ENCODE measurements around the gene ZNRD2.
A peak's percentile ranks its signal among the peaks of the same experiment; 100 is the strongest.

Gene ZNRD2

DNA sequence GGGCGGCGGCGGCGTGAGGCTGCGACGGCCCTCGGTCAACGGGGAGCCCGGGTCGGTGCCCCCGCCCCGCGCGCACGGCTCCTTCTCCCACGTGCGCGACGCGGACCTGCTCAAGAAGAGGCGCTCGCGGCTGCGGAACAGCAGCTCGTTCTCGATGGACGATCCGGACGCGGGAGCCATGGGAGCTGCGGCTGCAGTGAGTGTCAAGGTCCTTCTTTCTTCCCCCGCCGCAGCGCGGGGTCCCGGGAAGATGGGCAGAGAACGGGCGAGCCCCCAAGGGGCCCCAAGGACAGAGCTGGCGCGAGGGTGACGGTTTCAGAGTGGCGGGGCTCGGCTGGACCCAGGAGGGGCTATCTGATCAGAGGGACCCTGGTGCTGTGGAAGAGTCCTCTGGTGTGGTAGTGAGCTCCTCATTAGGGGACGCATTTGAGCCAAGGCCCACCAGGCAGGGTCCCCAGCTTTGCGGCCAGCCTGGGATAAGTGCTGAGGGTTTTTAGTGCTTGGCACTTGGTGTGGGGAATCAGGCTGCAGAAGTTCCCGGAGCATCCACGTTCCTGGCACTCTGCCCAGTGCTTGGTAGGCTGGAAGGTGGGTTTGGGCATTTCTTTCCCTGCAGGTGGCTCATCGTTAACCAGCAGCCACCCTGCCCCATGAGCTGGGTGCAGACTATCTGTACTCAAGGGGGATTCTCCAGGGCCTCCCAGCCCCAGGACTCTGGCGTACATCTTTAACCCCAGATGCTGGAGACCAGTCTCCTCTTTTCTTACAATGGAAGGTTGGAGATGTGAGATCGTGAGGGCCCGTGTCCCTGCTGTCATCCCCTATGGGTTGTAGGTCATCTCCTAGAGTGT lies 15.3 kb downstream of the ZNRD2 start:
- peaks cover 12% of the 10 kb centered on the region; the same call in 1 of the 2 replicates for H3K4me1 ChIP-seq (ENCODE audit: control insufficient read depth, insufficient read depth, low read length)

DNA sequence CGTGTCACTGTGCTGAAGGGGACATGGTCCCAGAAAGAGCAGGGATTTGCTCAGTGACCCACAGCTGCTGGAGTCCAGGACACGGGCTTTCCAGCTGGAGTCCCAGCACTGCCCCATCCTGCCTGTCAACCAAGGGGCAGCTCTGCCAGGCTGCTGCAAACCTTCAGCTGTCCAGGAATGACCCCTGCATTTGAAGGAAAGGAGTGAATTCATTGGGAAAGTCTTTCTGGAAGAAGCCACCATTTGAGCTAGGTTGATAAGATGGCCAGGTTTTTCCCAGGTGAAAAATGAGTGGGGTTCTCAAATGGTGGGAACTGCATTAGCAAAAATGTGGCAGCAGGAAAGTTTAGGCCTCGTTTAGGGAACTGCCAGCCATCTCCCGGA lies 16.0 kb downstream of the ZNRD2 start:
- no peaks in the 10 kb centered on the region for H3K36me3 ChIP-seq (ENCODE audit: control insufficient read depth, insufficient read depth, low read length)
- no peak overlapping the region for H3K4me3 ChIP-seq (ENCODE audit: low read depth, low read length)
- H3K9ac ChIP-seq (ENCODE audit: low read length) = no peak overlapping the region
- H3K9me3 ChIP-seq (ENCODE audit: control insufficient read depth, insufficient read depth, low read depth, low read length) = no peaks in the 10 kb centered on the region
- H3K27me3 ChIP-seq (ENCODE audit: control insufficient read depth, insufficient read depth, low read length) = peaks cover 74% of the 10 kb centered on the region
- H3K27ac ChIP-seq (ENCODE audit: low read depth, low read length) = no peak overlapping the region
- H3K4me1 ChIP-seq (ENCODE audit: control insufficient read depth, insufficient read depth, low read length) = peaks cover 14% of the 10 kb centered on the region; the same call in 1 of the 2 replicates

More for the DNA sequence above, 15.3 kb downstream of the ZNRD2 start:
- H3K9ac ChIP-seq (ENCODE audit: low read length) = no peak overlapping the region
- H3K27ac ChIP-seq (ENCODE audit: low read depth, low read length) = no peak overlapping the region
- no peaks in the 10 kb centered on the region for H3K9me3 ChIP-seq (ENCODE audit: control insufficient read depth, insufficient read depth, low read depth, low read length)
- H3K27me3 ChIP-seq (ENCODE audit: control insufficient read depth, insufficient read depth, low read length) = peaks cover 68% of the 10 kb centered on the region
- H3K36me3 ChIP-seq (ENCODE audit: control insufficient read depth, insufficient read depth, low read length) = no peaks in the 10 kb centered on the region
- H3K4me3 ChIP-seq (ENCODE audit: low read depth, low read length) = peak overlapping the region; percentile 27; the same call in 1 of the 2 replicates

DNA sequence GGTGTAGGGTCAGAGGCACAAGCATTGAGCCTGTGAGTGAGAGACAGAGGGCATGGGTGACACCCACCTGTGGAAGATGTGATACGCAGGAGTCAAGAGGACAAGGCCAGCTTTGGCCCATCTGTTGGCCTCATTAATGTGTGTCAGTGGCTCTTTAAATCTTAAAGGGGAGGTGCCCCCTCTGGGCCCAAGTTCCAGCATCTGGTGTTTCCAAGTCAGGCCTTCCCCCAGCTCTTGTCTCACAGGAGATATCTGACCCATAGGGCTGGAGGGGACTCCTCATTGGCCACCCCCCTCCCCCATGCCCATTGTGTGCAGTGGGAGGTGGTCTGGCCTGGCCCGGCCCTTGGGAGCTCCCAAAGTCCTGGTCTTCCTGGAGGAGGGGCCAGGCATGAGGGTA lies 16.4 kb downstream of the ZNRD2 start:
- Histone ChIP-seq H3K36me3 (ENCODE audit: control insufficient read depth, insufficient read depth, low read length) (no peaks in the 10 kb centered on the region), H3K9ac (ENCODE audit: low read length) (no peak overlapping the region), H3K27me3 (ENCODE audit: control insufficient read depth, insufficient read depth, low read length) (peaks cover 75% of the 10 kb centered on the region), H3K4me1 (ENCODE audit: control insufficient read depth, insufficient read depth, low read length) (peaks cover 16% of the 10 kb centered on the region; the same call in 1 of the 2 replicates), H3K27ac (ENCODE audit: low read depth, low read length) (no peak overlapping the region), H3K4me3 (ENCODE audit: low read depth, low read length) (no peak overlapping the region), H3K9me3 (ENCODE audit: control insufficient read depth, insufficient read depth, low read depth, low read length) (no peaks in the 10 kb centered on the region)

DNA sequence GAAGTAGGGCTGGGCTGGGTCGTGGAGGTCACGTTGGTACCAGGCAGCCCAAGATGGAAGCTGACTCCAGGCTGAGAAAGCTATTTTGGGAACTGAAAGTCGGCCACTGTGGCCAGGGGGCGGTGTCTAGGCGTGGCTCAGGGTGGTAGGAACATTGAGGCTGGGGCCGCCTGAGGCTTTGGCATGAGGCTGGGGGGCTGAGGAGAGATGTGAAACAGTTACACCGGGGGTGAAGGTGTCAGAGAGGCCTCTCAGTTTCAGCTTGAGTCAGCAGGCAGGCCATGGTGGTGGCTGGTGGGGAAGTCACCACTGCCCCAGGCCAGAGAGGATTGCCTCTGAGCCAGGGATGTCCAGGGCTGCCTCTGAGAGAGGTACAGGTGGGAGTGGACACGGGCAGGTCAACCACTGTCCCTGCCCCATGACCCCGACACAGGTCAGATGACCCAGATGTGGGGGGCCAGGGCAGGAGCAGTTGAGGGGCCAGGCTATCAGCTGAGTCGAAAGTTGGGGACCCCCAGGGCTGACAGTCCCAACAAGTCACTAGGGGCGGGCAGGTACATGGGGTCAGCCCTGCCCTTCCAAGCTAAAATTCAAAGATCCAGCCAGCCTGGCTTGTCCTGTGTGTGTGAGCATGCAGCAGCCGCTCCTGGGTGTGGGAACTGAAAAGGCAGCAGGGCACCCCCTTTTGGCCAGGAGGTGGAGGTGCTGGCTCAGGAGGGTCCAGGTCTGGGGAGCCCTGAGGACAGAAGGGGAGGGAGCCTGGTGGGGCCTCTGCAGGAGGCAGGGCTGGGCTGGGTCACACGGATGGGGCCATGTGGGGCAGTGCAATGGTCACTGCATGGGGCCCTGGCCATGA lies 18.1 kb downstream of the ZNRD2 start:
- no peak overlapping the region for H3K9ac ChIP-seq (ENCODE audit: low read length)
- H3K27me3 ChIP-seq (ENCODE audit: control insufficient read depth, insufficient read depth, low read length) = peaks cover 74% of the 10 kb centered on the region
- peaks cover 26% of the 10 kb centered on the region for H3K4me1 ChIP-seq (ENCODE audit: control insufficient read depth, insufficient read depth, low read length)
- H3K4me3 ChIP-seq (ENCODE audit: low read depth, low read length) = no peak overlapping the region
- no peaks in the 10 kb centered on the region for H3K36me3 ChIP-seq (ENCODE audit: control insufficient read depth, insufficient read depth, low read length)
- no peak overlapping the region for H3K27ac ChIP-seq (ENCODE audit: low read depth, low read length)
- no peaks in the 10 kb centered on the region for H3K9me3 ChIP-seq (ENCODE audit: control insufficient read depth, insufficient read depth, low read depth, low read length)

DNA sequence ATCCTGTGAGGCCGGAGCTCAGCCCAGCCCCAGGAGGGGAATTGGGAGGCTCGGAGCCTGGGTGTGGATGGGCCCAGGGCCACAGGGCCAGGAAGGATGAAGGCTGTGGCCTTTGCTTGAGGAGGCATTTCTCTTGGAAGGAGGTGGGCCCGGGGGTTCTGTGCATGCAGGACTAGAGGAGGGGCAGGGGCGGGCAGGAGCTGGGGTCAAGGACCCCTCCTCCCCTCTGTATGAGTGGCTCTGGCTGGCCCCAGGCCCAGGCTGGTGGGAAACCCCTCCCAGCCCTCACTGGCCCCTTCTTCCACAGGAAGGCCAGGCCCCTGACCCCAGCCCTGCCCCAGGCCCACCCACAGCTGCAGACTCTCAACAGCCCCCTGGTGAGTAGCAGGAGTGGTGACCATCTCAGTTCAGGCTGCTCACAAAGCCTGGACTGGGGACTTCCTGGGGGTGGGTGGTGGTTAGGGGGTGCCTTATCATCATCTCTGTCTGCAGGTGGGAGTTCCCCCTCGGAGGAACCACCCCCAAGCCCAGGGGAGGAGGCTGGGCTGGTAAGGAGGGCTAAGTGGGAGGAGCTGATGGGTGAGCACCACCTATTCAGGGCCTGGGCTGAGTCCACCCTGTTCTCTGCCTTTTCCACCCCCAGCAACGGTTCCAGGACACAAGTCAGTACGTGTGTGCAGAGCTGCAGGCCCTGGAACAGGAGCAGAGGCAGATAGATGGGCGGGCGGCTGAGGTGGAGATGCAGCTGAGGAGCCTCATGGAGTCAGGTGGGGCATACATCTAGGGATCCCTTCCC lies 19.4 kb downstream of the ZNRD2 start:
- H3K27ac ChIP-seq (ENCODE audit: low read depth, low read length) = no peak overlapping the region
- no peaks in the 10 kb centered on the region for H3K36me3 ChIP-seq (ENCODE audit: control insufficient read depth, insufficient read depth, low read length)
- H3K27me3 ChIP-seq (ENCODE audit: control insufficient read depth, insufficient read depth, low read length) = peaks cover 71% of the 10 kb centered on the region

DNA sequence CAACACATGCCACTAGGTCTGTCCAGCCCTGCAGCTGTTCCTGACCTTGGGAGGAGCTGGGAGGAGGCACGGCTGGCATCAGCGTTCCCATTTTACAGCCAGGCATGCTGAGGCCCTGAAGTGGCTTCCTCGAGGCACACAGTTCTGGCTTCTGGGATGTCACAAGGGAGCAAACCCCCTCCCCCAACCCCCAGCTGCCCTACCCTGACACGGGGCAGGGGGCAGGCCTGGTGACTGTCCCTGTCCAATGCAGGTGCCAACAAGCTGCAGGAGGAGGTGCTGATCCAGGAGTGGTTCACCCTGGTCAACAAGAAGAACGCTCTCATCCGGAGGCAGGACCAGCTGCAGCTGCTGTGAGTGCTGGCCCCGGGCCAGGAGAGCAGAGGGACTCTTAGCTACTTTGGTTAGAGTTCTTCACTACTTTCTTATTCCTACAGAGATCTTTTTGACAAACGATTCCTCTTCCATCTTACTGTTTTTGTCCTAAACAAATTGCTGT lies 20.0 kb downstream of the ZNRD2 start:
- Histone ChIP-seq H3K36me3 (ENCODE audit: control insufficient read depth, insufficient read depth, low read length) (no peaks in the 10 kb centered on the region), H3K9ac (ENCODE audit: low read length) (no peak overlapping the region), H3K27me3 (ENCODE audit: control insufficient read depth, insufficient read depth, low read length) (peaks cover 65% of the 10 kb centered on the region), H3K9me3 (ENCODE audit: control insufficient read depth, insufficient read depth, low read depth, low read length) (no peaks in the 10 kb centered on the region), H3K4me1 (ENCODE audit: control insufficient read depth, insufficient read depth, low read length) (peaks cover 32% of the 10 kb centered on the region), H3K27ac (ENCODE audit: low read depth, low read length) (no peak overlapping the region), H3K4me3 (ENCODE audit: low read depth, low read length) (no peak overlapping the region)

More for the DNA sequence above, 19.4 kb downstream of the ZNRD2 start:
- no peak overlapping the region for H3K4me3 ChIP-seq (ENCODE audit: low read depth, low read length)
- no peak overlapping the region for H3K9ac ChIP-seq (ENCODE audit: low read length)
- no peaks in the 10 kb centered on the region for H3K9me3 ChIP-seq (ENCODE audit: control insufficient read depth, insufficient read depth, low read depth, low read length)
- peaks cover 32% of the 10 kb centered on the region for H3K4me1 ChIP-seq (ENCODE audit: control insufficient read depth, insufficient read depth, low read length)

DNA sequence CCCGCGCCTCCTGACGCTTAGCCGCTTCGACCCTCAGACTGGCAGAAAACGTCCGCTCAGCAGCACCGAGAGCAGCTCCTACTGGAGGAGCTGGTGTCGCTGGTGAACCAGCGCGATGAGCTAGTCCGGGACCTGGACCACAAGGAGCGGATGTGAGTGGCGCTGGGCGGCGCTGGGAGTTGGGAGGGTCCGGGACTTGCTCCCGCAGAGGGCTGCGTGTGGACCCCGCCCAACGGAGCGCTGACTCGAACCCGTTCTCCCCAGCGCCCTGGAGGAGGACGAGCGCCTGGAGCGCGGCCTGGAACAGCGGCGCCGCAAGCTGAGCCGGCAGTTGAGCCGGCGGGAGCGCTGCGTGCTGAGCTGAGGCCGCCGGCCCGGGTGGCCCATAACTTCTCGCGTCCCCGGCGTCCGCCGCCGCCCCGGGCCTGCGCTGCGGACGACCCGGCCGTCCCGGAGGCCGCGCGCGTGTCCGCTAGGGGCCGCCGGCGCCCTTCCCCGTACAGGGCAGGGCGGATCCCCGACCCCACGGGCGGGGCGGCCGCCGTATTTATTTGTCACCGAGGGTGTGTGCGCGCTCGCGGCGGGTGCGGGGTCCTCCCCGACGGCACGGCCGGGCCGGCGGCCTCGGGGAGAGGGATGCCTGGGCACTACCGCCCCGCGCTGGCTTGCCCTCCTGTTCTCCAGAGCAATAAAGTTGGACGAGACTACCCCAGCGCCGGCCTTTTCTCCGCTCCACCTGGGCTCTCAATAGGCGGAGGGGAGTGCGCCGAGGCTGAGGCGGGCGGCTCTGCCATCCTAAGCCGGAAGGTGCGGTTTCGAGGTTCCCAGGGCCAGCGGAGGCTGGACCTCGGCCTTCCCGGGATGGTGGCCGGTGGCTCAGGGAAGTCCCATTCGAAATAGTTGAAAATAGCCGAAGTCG lies 21.9 kb downstream of the ZNRD2 start:
- H3K9ac ChIP-seq (ENCODE audit: low read length) = peak overlapping the region; percentile 17

DNA sequence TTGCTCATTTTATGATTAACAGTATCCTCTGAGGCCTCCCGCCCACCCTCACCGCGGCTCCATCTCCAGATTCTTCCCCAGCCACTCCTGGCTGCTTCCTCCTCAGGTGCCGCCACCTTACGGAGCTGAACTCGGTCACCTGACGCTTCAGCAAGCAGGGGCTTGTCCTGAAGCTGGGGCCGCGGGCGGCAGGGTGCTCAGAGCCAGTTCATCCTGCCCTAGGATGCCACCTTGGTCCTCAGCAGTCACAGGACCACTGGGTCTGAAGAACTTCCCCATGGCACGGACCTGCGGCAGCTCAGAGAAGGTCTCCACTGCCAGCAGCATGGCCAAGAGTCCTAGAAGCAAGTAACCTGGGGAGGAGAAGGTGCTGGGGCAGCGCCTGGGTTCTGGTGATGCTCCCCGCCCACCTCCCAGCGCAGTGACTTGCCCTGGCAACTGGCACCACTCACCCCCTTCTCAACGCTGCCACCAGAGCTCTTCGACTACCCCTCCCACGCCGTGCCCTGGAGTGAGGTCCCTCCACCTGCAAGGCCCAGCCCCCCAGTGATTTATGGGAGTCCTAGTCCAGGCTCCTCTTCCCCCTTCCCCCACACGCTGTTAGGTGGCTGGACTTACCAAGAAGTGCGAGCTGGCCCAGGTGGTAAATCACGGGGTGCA lies 22.7 kb downstream of the ZNRD2 start:
- H3K9ac ChIP-seq (ENCODE audit: low read length) = no peak overlapping the region
- H3K9me3 ChIP-seq (ENCODE audit: control insufficient read depth, insufficient read depth, low read depth, low read length) = no peaks in the 10 kb centered on the region
- no peak overlapping the region for H3K27ac ChIP-seq (ENCODE audit: low read depth, low read length)
- peaks cover 26% of the 10 kb centered on the region for H3K4me1 ChIP-seq (ENCODE audit: control insufficient read depth, insufficient read depth, low read length)
- peak overlapping the region; percentile 72 for H3K4me3 ChIP-seq (ENCODE audit: low read depth, low read length)
- H3K36me3 ChIP-seq (ENCODE audit: control insufficient read depth, insufficient read depth, low read length) = peaks cover 7% of the 10 kb centered on the region
- H3K27me3 ChIP-seq (ENCODE audit: control insufficient read depth, insufficient read depth, low read length) = peaks cover 44% of the 10 kb centered on the region

More for the DNA sequence above, 21.9 kb downstream of the ZNRD2 start:
- H3K9me3 ChIP-seq (ENCODE audit: control insufficient read depth, insufficient read depth, low read depth, low read length) = no peaks in the 10 kb centered on the region
- H3K27me3 ChIP-seq (ENCODE audit: control insufficient read depth, insufficient read depth, low read length) = peaks cover 50% of the 10 kb centered on the region
- no peaks in the 10 kb centered on the region for H3K36me3 ChIP-seq (ENCODE audit: control insufficient read depth, insufficient read depth, low read length)
- H3K27ac ChIP-seq (ENCODE audit: low read depth, low read length) = no peak overlapping the region
- peak overlapping the region; percentile 72 for H3K4me3 ChIP-seq (ENCODE audit: low read depth, low read length)
- H3K4me1 ChIP-seq (ENCODE audit: control insufficient read depth, insufficient read depth, low read length) = peaks cover 32% of the 10 kb centered on the region

DNA sequence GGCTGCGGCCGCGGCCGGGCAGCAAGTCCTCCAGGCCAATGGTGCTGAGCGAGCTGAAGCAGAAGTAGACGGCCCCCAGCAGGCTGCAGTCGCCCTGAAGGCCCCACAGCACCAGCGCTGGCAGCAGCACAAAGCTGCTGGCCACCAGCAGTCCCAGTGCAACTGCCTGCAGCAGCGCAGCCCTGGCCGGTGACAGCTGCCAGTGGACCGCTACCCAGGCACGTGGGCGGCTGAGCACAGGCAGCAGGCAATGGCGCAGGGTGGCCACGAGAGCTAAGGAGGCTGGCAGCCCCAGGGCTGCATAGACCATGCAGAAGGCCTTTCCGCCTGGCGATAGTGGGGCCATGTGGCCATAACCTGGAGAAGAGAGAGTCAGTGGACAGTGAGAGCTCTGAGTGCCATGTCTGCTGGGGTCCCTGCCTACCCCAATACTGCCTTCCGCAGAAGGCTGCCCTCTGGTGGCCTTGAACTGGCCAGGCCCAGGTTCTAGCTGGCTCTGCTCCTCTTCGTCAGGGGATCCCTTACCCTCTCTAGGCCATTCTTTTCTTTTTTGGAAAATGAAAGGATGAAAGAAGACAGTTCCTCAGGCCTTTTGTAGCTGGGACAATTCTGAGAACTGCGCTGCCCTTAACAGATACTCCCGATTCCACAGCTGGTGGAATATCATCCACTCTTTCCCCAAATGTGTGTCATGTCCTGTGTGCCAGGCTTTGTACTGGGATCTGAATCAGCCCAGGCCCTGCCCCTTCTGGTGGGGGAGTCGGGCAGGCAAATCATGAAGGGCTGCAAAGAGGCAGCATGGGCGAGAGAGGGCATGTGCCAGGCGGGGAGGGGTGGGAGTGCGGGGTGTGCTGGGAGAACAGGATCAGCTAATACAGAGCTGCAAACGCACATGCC lies 23.5 kb downstream of the ZNRD2 start:
- Histone ChIP-seq H3K4me3 (ENCODE audit: low read depth, low read length) (no peak overlapping the region), H3K27me3 (ENCODE audit: control insufficient read depth, insufficient read depth, low read length) (peaks cover 44% of the 10 kb centered on the region), H3K9me3 (ENCODE audit: control insufficient read depth, insufficient read depth, low read depth, low read length) (no peaks in the 10 kb centered on the region), H3K9ac (ENCODE audit: low read length) (no peak overlapping the region), H3K4me1 (ENCODE audit: control insufficient read depth, insufficient read depth, low read length) (peaks cover 20% of the 10 kb centered on the region), H3K36me3 (ENCODE audit: control insufficient read depth, insufficient read depth, low read length) (peaks cover 15% of the 10 kb centered on the region), H3K27ac (ENCODE audit: low read depth, low read length) (no peak overlapping the region)

All from HUES6 (cell line).